CD14-positive monocyte (primary cell): Measurements from ENCODE around the gene DCD. TPM values are rescaled to one million over a fixed set of nuclear protein-coding genes. Genes with fewer than 3 reads are reported as not detected.

Source experiments
- DNase-seq, 3 donors: peaks; one replicate each; pipeline ENCODE4 v3.0.0-alpha.2; 2011 to 2022
- H2AFZ ChIP-seq: 2 replicates; pipeline ENCODE4 v1.6.0; 2012; ENCODE audit warnings: mild to moderate bottlenecking, low read depth, low read length, inconsistent platforms; ENCODE audit not compliant: insufficient read depth, poor library complexity, severe bottlenecking
- H3K27ac ChIP-seq, 2 donors: 1 replicate in 1 of 2; 2 replicates in 1 of 2; pipeline ENCODE4 v1.5.1; 2012 to 2013; ENCODE audit warnings: low read length in 2 of 2, control low read depth in 1 of 2, inconsistent platforms in 1 of 2, low read depth in 1 of 2, mild to moderate bottlenecking in 1 of 2
- H3K27me3 ChIP-seq, 2 donors: one replicate each; pipeline versions ENCODE4 v1.6.0 to v1.6.1; 2011 to 2013; ENCODE audit warnings: low read length in 2 of 2; ENCODE audit not compliant: control insufficient read depth in 2 of 2, insufficient read depth in 2 of 2
- H3K36me3 ChIP-seq, 2 donors: replicated peaks in 1 of 2; 1 replicate in 1 of 2; 2 replicates in 1 of 2; pipeline versions ENCODE4 v1.5.1 to v1.6.1; 2012 to 2013; ENCODE audit warnings: low read length in 2 of 2, control low read depth in 1 of 2, inconsistent platforms in 1 of 2, mild to moderate bottlenecking in 1 of 2; ENCODE audit not compliant: insufficient read depth in 2 of 2, control insufficient read depth in 1 of 2
- H3K4me1 ChIP-seq, 2 donors: 1 replicate in 1 of 2; 2 replicates in 1 of 2; pipeline versions ENCODE4 v1.5.1 to v1.6.1; 2012 to 2013; ENCODE audit warnings: low read length in 2 of 2, control low read depth in 1 of 2, inconsistent platforms in 1 of 2, mild to moderate bottlenecking in 1 of 2, moderate library complexity in 1 of 2; ENCODE audit not compliant: insufficient read depth in 2 of 2, control insufficient read depth in 1 of 2
- H3K4me2 ChIP-seq: replicated peaks from 2 replicates; pipeline ENCODE3; 2012; ENCODE audit warnings: low read length, moderate library complexity, mild to moderate bottlenecking; ENCODE audit not compliant: poor library complexity, severe bottlenecking; ENCODE audit errors: extremely low read depth
- H3K4me3 ChIP-seq, 3 experiments: fragments of 200-600 bp in 1 of 3; sonication (generic) in 1 of 3; replicated peaks in 1 of 3; 1 replicate in 2 of 3; 2 replicates in 1 of 3; pipeline ENCODE4 v1.5.1; 2011 to 2013; ENCODE audit warnings: low read length in 3 of 3, mild to moderate bottlenecking in 3 of 3, control low read depth in 2 of 3, low read depth in 2 of 3, inconsistent platforms in 1 of 3, moderate library complexity in 1 of 3
- H3K79me2 ChIP-seq: 2 replicates; pipeline ENCODE4 v1.6.0; 2012; ENCODE audit warnings: mild to moderate bottlenecking, control low read depth, inconsistent platforms, low read length, moderate library complexity; ENCODE audit not compliant: insufficient read depth
- H3K9ac ChIP-seq: 2 replicates; pipeline ENCODE4 v1.6.0; 2017; ENCODE audit warnings: low read length, mild to moderate bottlenecking; ENCODE audit not compliant: insufficient read depth, poor library complexity, severe bottlenecking
- H3K9me3 ChIP-seq, 2 donors: replicated peaks in 1 of 2; 1 replicate in 1 of 2; 2 replicates in 1 of 2; pipeline versions ENCODE4 v1.5.1 to v1.6.1; 2012 to 2013; ENCODE audit warnings: low read length in 2 of 2, control low read depth in 1 of 2; ENCODE audit not compliant: control insufficient read depth in 1 of 2, insufficient read depth in 1 of 2
- H4K20me1 ChIP-seq: 2 replicates; pipeline ENCODE4 v1.6.0; 2012; ENCODE audit warnings: mild to moderate bottlenecking, low read length, control low read depth, moderate library complexity; ENCODE audit not compliant: insufficient read depth
- H3K27ac Mint-ChIP-seq, 7 donors: one replicate each; pipeline ENCODE4 v1.8.0; 2020; ENCODE audit warnings: mild to moderate bottlenecking in 7 of 7, mixed read lengths in 7 of 7, moderate library complexity in 6 of 7, inconsistent platforms in 2 of 7
- H3K27me3 Mint-ChIP-seq, 3 donors: one replicate each; pipeline ENCODE4 v1.8.0; 2021 to 2022; ENCODE audit warnings: low read depth in 3 of 3, mild to moderate bottlenecking in 3 of 3, mixed read lengths in 3 of 3, moderate library complexity in 3 of 3, inconsistent platforms in 1 of 3
- H3K36me3 Mint-ChIP-seq, 2 donors: one replicate each; pipeline ENCODE4 v1.8.0; 2020; ENCODE audit warnings: mixed read lengths in 2 of 2, inconsistent platforms in 1 of 2, mild to moderate bottlenecking in 1 of 2
- H3K4me1 Mint-ChIP-seq: one replicate; pipeline ENCODE4 v1.8.0; 2020; ENCODE audit warnings: mild to moderate bottlenecking, mixed read lengths
- H3K4me3 Mint-ChIP-seq, 2 donors: one replicate each; pipeline ENCODE4 v1.8.0; 2020; ENCODE audit warnings: mild to moderate bottlenecking in 2 of 2, mixed read lengths in 2 of 2, moderate library complexity in 1 of 2
- H3K9me3 Mint-ChIP-seq, 7 donors: one replicate each; pipeline ENCODE4 v1.8.0; 2020 to 2022; ENCODE audit warnings: mixed read lengths in 7 of 7, mild to moderate bottlenecking in 6 of 7, moderate library complexity in 6 of 7, inconsistent platforms in 2 of 7
- CTCF ChIP-seq: fragments of 200-600 bp; IDR thresholded peaks from one replicate; pipeline ENCODE4 v1.8.0; 2022; ENCODE audit warnings: antibody characterized with exemption, mild to moderate bottlenecking
- WGBS: methylation state at CpG from one replicate; pipeline ENCODE4 v1.1.5; 2013; ENCODE audit warnings: missing lambda C conversion rate; ENCODE audit not compliant: insufficient coverage; 5-methylcytosine and 5-hydroxymethylcytosine counted together
- intact Hi-C, 2 donors: fragments of 100-400 bp; cut with micrococcal nuclease; formaldehyde crosslinking; loops; one replicate each; pipeline versions ENCODE4 v1.15.0 to v1.15.1; 2023
- polyA plus RNA-seq, 3 donors: library from polyadenylated mRNA; depleted of rRNA in 1 of 3; unstranded in 2 of 3; stranded (reverse) in 1 of 3; fragments of 300-500 nt in 2 of 3; fragments of >200 nt in 1 of 3; fragmentation: Illumina TruSeq in 2 of 3; gene quantifications; 1 replicate in 2 of 3; 2 replicates in 1 of 3; pipeline ENCODE4 v1.2.3, GENCODE V29; 2012 to 2021

The DCD gene
- polyA plus RNA-seq, 3 donors: not detected

- no peak overlapping the region for H3K4me3 Mint-ChIP-seq
- intact Hi-C loops: no loop called here
- no peaks in the 10 kb centered on the region for H3K9me3 ChIP-seq
- DNase-seq: no peak
- H3K36me3 ChIP-seq: no peaks in the 10 kb centered on the region
- no peak overlapping the region for H3K4me2 ChIP-seq
- H3K4me1 Mint-ChIP-seq: no peaks in the 10 kb centered on the region
- no peaks in the 10 kb centered on the region for H3K9me3 Mint-ChIP-seq
- no peaks in the 10 kb centered on the region for H3K36me3 Mint-ChIP-seq
- H2AFZ ChIP-seq: no peak overlapping the region
- H3K9ac ChIP-seq: no peak overlapping the region
- peaks cover 0 to 2% of the 10 kb centered on the region in 2 donors for H3K27me3 ChIP-seq
- H3K27ac ChIP-seq: no peak overlapping the region
- no peak overlapping the region for H3K27ac Mint-ChIP-seq
- no peaks in the 10 kb centered on the region for H3K4me1 ChIP-seq
- H4K20me1 ChIP-seq: no peaks in the 10 kb centered on the region
- TF ChIP-seq CTCF: no peak
- H3K4me3 ChIP-seq: no peak overlapping the region
- WGBS: no CpG with 5 or more reads among the region's 2 CpGs
- H3K79me2 ChIP-seq: no peaks in the 10 kb centered on the region
- H3K27me3 Mint-ChIP-seq: peaks cover 5 to 7% (median 7%) of the 10 kb centered on the region in 3 donors
Observed at GRCh38 chr12:54608769-54609168, 39.4 kb downstream of the DCD start.

DNA sequence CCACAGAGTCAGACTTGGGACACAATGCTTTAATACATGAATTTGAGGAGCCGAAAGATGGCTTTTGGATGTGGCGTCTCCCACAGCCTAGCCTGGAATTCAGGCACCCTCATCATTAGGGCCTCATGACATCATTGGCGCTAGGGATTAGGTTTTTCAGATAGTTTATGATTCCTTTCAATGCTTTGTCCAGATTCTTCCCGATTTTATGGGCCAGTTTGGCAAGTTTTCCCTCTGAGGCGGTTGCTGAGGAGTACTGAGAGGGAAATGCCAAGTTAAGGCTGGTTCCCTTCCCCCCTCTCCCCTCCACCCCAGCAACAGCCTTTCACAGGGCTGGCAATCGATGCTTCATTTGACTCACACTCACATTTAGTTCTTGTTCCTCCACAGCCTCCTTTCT lies 40.0 kb downstream of the DCD start:
- H3K27ac ChIP-seq: no peak overlapping the region
- Mint-ChIP-seq H3K4me3 (no peak overlapping the region), H3K27me3 (peaks cover 4 to 7% (median 5%) of the 10 kb centered on the region in 3 donors), H3K4me1 (peaks cover 2% of the 10 kb centered on the region), H3K27ac (no peak overlapping the region), H3K36me3 (no peaks in the 10 kb centered on the region), H3K9me3 (no peaks in the 10 kb centered on the region)
- H3K4me1 ChIP-seq: no peaks in the 10 kb centered on the region
- H3K9ac ChIP-seq: no peak overlapping the region
- H3K79me2 ChIP-seq: no peaks in the 10 kb centered on the region
- DNase-seq: no peak
- no peak overlapping the region for H3K4me3 ChIP-seq
- intact Hi-C loops: no loop called here
- TF ChIP-seq CTCF: no peak
- H2AFZ ChIP-seq: no peak overlapping the region
- H4K20me1 ChIP-seq: no peaks in the 10 kb centered on the region
- no peaks in the 10 kb centered on the region for H3K36me3 ChIP-seq
- 80% methylated on average over 4 of the region's 6 CpGs for WGBS
- H3K4me2 ChIP-seq: no peak overlapping the region
- H3K27me3 ChIP-seq: peaks cover 0 to 2% of the 10 kb centered on the region in 2 donors
- H3K9me3 ChIP-seq: no peaks in the 10 kb centered on the region
